CD4-positive, alpha-beta memory T cell (primary cell): ENCODE data around the gene TRPV5. TPM values are rescaled to one million over a fixed set of nuclear protein-coding genes. Genes with fewer than 3 reads are reported as not detected.
A peak's percentile ranks its signal among the peaks of the same experiment; 100 is the strongest.

Source experiments
- CTCF ChIA-PET: fragments of 350-600 bp; sonication (Branson Sonifier 250); formaldehyde crosslinking; loops from one replicate; lab custom pipeline; 2021; ENCODE audit warnings: inconsistent platforms; ENCODE audit not compliant: partially characterized antibody; lab: Charles Lee
- POLR2A ChIA-PET: fragments of 350-600 bp; sonication (Branson Sonifier 250); formaldehyde crosslinking; loops from one replicate; lab custom pipeline; 2021; ENCODE audit not compliant: partially characterized antibody; lab: Charles Lee
- DNase-seq, 5 donors: peaks; one replicate each; pipeline versions ENCODE4 v3.0.0 to v3.0.0-alpha.2; 2020 to 2022; ENCODE audit warnings: mixed read lengths in 1 of 5
- H3K27ac ChIP-seq: one replicate; pipeline ENCODE4 v1.7.0; 2013; ENCODE audit warnings: low read depth, low read length
- H3K27me3 ChIP-seq: 2 replicates; pipeline ENCODE4 v1.7.0; 2013; ENCODE audit warnings: mild to moderate bottlenecking, low read length, moderate library complexity; ENCODE audit not compliant: insufficient read depth
- H3K36me3 ChIP-seq: 2 replicates; pipeline ENCODE4 v1.7.0; 2013; ENCODE audit warnings: mild to moderate bottlenecking, low read length, moderate library complexity; ENCODE audit not compliant: insufficient read depth
- H3K4me1 ChIP-seq: 2 replicates; pipeline ENCODE4 v1.7.0; 2013; ENCODE audit warnings: mild to moderate bottlenecking, low read length, moderate library complexity; ENCODE audit not compliant: insufficient read depth
- H3K4me3 ChIP-seq, 2 donors: one replicate each; pipeline ENCODE4 v1.7.0; 2013; ENCODE audit warnings: low read length in 2 of 2, mild to moderate bottlenecking in 1 of 2
- H3K9me3 ChIP-seq, 2 donors: one replicate each; pipeline ENCODE4 v1.7.0; 2013; ENCODE audit warnings: low read length in 2 of 2, control low read depth in 1 of 2; ENCODE audit not compliant: control insufficient read depth in 1 of 2
- H3K27ac Mint-ChIP-seq, 7 donors: one replicate each; pipeline ENCODE4 v1.8.0; 2020 to 2021; ENCODE audit warnings: mixed read lengths in 7 of 7, mild to moderate bottlenecking in 6 of 7, inconsistent platforms in 3 of 7, moderate library complexity in 3 of 7
- H3K27me3 Mint-ChIP-seq, 2 donors: one replicate each; pipeline ENCODE4 v1.8.0; 2020 to 2021; ENCODE audit warnings: mixed read lengths in 2 of 2
- H3K36me3 Mint-ChIP-seq, 2 donors: one replicate each; pipeline ENCODE4 v1.8.0; 2020 to 2021; ENCODE audit warnings: mixed read lengths in 2 of 2, inconsistent platforms in 1 of 2, mild to moderate bottlenecking in 1 of 2
- H3K4me1 Mint-ChIP-seq, 4 donors: one replicate each; pipeline ENCODE4 v1.8.0; 2020 to 2021; ENCODE audit warnings: mixed read lengths in 4 of 4, mild to moderate bottlenecking in 1 of 4
- H3K4me3 Mint-ChIP-seq, 8 donors: one replicate each; pipeline ENCODE4 v1.8.0; 2020 to 2021; ENCODE audit warnings: mixed read lengths in 8 of 8, mild to moderate bottlenecking in 7 of 8, moderate library complexity in 6 of 8, inconsistent platforms in 3 of 8
- H3K9me3 Mint-ChIP-seq, 8 donors: one replicate each; pipeline ENCODE4 v1.8.0; 2020 to 2021; ENCODE audit warnings: mixed read lengths in 8 of 8, mild to moderate bottlenecking in 5 of 8, inconsistent platforms in 3 of 8, moderate library complexity in 1 of 8
- intact Hi-C: fragments of 100-400 bp; cut with micrococcal nuclease; formaldehyde crosslinking; loops from one replicate; pipeline ENCODE4 v1.15.1; 2023
- polyA plus RNA-seq, 2 donors: library from polyadenylated mRNA; unstranded; fragments of 300-500 nt; fragmentation: Illumina TruSeq; gene quantifications; one replicate each; pipeline ENCODE4 v1.2.3, GENCODE V29; 2021
- total RNA-seq, 2 experiments: library from RNA; stranded (reverse); gene quantifications; one replicate each; pipeline ENCODE4 v1.2.3, GENCODE V29; 2021

TRPV5 gene
- total and polyA plus RNA-seq, 4 experiments from 2014 or later = not detected

GRCh38 chr7:142901426-142902259 lies 31.9 kb downstream of the TRPV5 start:
- no peak overlapping the region for H3K27ac ChIP-seq
- intact Hi-C loops = no loop called here
- H3K9me3 ChIP-seq = no peaks in the 10 kb centered on the region
- Mint-ChIP-seq H3K27me3 (peaks cover 7 to 9% of the 10 kb centered on the region in 2 donors), H3K4me1 (no peaks in the 10 kb centered on the region), H3K36me3 (no peaks in the 10 kb centered on the region), H3K27ac (peak overlapping the region in 1 of 7 donors; percentile 53), H3K4me3 (no peak overlapping the region), H3K9me3 (peaks cover 0 to 11% (median 2%) of the 10 kb centered on the region in 8 donors)
- ChIA-PET POLR2A (no interaction called here), CTCF (interaction anchor here (0.9 to 1.3 kb wide), 2 partner anchors 9 to 21 kb away, joined by 3 read pairs; no protein-coding TSS in a partner anchor)
- H3K27me3 ChIP-seq = no peaks in the 10 kb centered on the region
- H3K36me3 ChIP-seq = no peaks in the 10 kb centered on the region
- no peak overlapping the region for H3K4me3 ChIP-seq
- no peak for DNase-seq
- no peaks in the 10 kb centered on the region for H3K4me1 ChIP-seq

GRCh38 chr7:142899661-142900060 lies 33.9 kb downstream of the TRPV5 start:
- intact Hi-C loops = no loop called here
- no peak for DNase-seq
- H3K9me3 Mint-ChIP-seq = peaks cover 0 to 6% (median 0%) of the 10 kb centered on the region in 8 donors
- peaks cover 9 to 12% of the 10 kb centered on the region in 2 donors for H3K27me3 Mint-ChIP-seq
- H3K27ac ChIP-seq = no peak overlapping the region
- no peak overlapping the region for H3K4me3 Mint-ChIP-seq
- no peaks in the 10 kb centered on the region for H3K36me3 ChIP-seq
- no peaks in the 10 kb centered on the region for H3K9me3 ChIP-seq
- CTCF ChIA-PET = interaction anchor here (0.7 kb wide), 1 partner anchor 10 kb away, joined by 3 read pairs; no protein-coding TSS in a partner anchor
- no peak overlapping the region for H3K27ac Mint-ChIP-seq
- H3K4me3 ChIP-seq = no peak overlapping the region
- no peaks in the 10 kb centered on the region for H3K27me3 ChIP-seq
- POLR2A ChIA-PET = no interaction called here
- no peaks in the 10 kb centered on the region for H3K4me1 Mint-ChIP-seq
- H3K36me3 Mint-ChIP-seq = no peaks in the 10 kb centered on the region
- no peaks in the 10 kb centered on the region for H3K4me1 ChIP-seq

GRCh38 chr7:142898377-142899170 lies 35.0 kb downstream of the TRPV5 start:
- DNase-seq = no peak
- Mint-ChIP-seq H3K4me3 (no peak overlapping the region), H3K27me3 (peaks cover 9 to 15% of the 10 kb centered on the region in 2 donors), H3K36me3 (no peaks in the 10 kb centered on the region), H3K4me1 (no peaks in the 10 kb centered on the region), H3K27ac (no peak overlapping the region), H3K9me3 (peaks cover 0 to 2% (median 0%) of the 10 kb centered on the region in 8 donors)
- no peak overlapping the region for H3K27ac ChIP-seq
- no peaks in the 10 kb centered on the region for H3K9me3 ChIP-seq
- CTCF ChIA-PET = interaction anchor here (0.6 kb wide), 1 partner anchor 923 kb away, joined by 4 read pairs; no protein-coding TSS in a partner anchor
- POLR2A ChIA-PET = no interaction called here
- H3K4me3 ChIP-seq = no peak overlapping the region
- H3K4me1 ChIP-seq = no peaks in the 10 kb centered on the region
- H3K36me3 ChIP-seq = no peaks in the 10 kb centered on the region
- H3K27me3 ChIP-seq = no peaks in the 10 kb centered on the region
- intact Hi-C loops = no loop called here

- H3K4me3 Mint-ChIP-seq = no peak overlapping the region
- no peaks in the 10 kb centered on the region for H3K9me3 ChIP-seq
- no peaks in the 10 kb centered on the region for H3K36me3 ChIP-seq
- POLR2A ChIA-PET = no interaction called here
- H3K27ac Mint-ChIP-seq = no peak overlapping the region
- H3K9me3 Mint-ChIP-seq = peaks cover 0 to 2% (median 0%) of the 10 kb centered on the region in 8 donors
- H3K27me3 Mint-ChIP-seq = peaks cover 9 to 14% of the 10 kb centered on the region in 2 donors
- H3K4me1 Mint-ChIP-seq = no peaks in the 10 kb centered on the region
- H3K36me3 Mint-ChIP-seq = no peaks in the 10 kb centered on the region
- intact Hi-C loops = no loop called here
- no peaks in the 10 kb centered on the region for H3K4me1 ChIP-seq
- no peak for DNase-seq
- no peak overlapping the region for H3K4me3 ChIP-seq
- no peak overlapping the region for H3K27ac ChIP-seq
- CTCF ChIA-PET = no interaction called here
- H3K27me3 ChIP-seq = no peaks in the 10 kb centered on the region
Observed at GRCh38 chr7:142897691-142898090, 35.9 kb downstream of the TRPV5 start.

GRCh38 chr7:142896741-142897379 lies 36.7 kb downstream of the TRPV5 start:
- H3K9me3 Mint-ChIP-seq = peaks cover 0 to 2% (median 0%) of the 10 kb centered on the region in 8 donors
- no peaks in the 10 kb centered on the region for H3K4me1 ChIP-seq
- no peak overlapping the region for H3K27ac Mint-ChIP-seq
- DNase-seq = no peak
- no peak overlapping the region for H3K4me3 ChIP-seq
- ChIA-PET POLR2A (no interaction called here), CTCF (no interaction called here)
- no peaks in the 10 kb centered on the region for H3K9me3 ChIP-seq
- intact Hi-C loops = no loop called here
- no peak overlapping the region for H3K4me3 Mint-ChIP-seq
- H3K4me1 Mint-ChIP-seq = no peaks in the 10 kb centered on the region
- no peaks in the 10 kb centered on the region for H3K36me3 ChIP-seq
- H3K27ac ChIP-seq = no peak overlapping the region
- peaks cover 9 to 14% of the 10 kb centered on the region in 2 donors for H3K27me3 Mint-ChIP-seq
- no peaks in the 10 kb centered on the region for H3K36me3 Mint-ChIP-seq
- no peaks in the 10 kb centered on the region for H3K27me3 ChIP-seq

DNA sequence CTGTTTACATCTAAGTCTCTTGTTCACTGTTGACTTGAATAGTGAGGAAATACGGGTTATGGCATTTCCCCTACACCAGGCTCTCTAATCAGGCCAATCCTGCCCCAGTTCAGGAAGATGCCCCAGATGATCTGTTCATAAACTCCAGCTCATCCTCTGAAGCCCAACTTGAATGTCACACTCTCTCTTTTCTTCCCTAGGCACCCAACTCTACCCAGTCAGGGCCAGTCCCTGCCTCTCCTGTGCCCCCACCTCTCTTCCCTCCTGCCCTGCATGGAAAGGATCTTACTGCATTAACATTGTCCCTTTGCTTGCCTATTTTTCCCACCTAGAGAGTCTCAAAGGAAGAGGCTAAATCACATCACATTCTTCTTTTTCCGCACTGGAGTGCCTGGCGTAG lies 37.4 kb downstream of the TRPV5 start:
- ChIA-PET CTCF (no interaction called here), POLR2A (no interaction called here)
- H3K36me3 Mint-ChIP-seq = no peaks in the 10 kb centered on the region
- Histone ChIP-seq H3K27me3 (no peaks in the 10 kb centered on the region), H3K27ac (no peak overlapping the region), H3K36me3 (no peaks in the 10 kb centered on the region), H3K4me1 (no peaks in the 10 kb centered on the region), H3K4me3 (no peak overlapping the region), H3K9me3 (no peaks in the 10 kb centered on the region)
- peaks cover 6 to 14% of the 10 kb centered on the region in 2 donors for H3K27me3 Mint-ChIP-seq
- DNase-seq = no peak
- no peak overlapping the region for H3K27ac Mint-ChIP-seq
- H3K9me3 Mint-ChIP-seq = peaks cover 0 to 2% (median 0%) of the 10 kb centered on the region in 8 donors
- H3K4me1 Mint-ChIP-seq = no peaks in the 10 kb centered on the region
- intact Hi-C loops = no loop called here
- H3K4me3 Mint-ChIP-seq = no peak overlapping the region
